ENCODE measurements around the gene TNNC2. TPM values are rescaled to one million over a fixed set of nuclear protein-coding genes. Genes with fewer than 3 reads are reported as not detected.
A peak's percentile ranks its signal among the peaks of the same experiment; 100 is the strongest.

The TNNC2 gene
- total and polyA plus RNA-seq, 9 of the 15 experiments (the other 6 are each of a cell fraction or from before 2014, with no cell fraction given): not detected

DNA sequence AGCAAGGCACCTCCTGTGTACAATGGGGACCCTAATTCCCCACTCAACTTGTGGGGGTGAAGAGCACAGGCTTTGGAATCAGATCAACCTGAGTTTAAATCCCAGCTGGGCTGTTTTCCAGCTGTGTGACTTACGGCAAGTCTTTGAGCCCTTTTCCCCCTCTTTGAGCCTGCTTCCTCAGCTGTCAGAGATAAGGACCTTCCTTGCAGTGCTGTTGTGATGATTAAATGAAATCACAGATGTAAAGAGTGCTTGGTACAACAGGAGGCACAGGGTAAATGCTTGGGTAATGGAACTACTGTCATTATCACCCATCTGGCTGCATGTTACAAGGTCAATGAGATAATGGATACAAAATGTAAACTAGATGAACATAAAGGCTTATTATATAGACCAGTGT is 9.7 kb upstream of the TNNC2 start (continued):
- TF ChIP-seq ZC3H11A (IDR thresholded peaks at IDR 0.05; ENCODE audit: low read depth, low read length) (no peak), SMARCA4 (IDR thresholded peaks at IDR 0.05) (0 out of 2 replicates have a peak, but pooled peaks have one; percentile 49), BRD4 (IDR thresholded peaks at IDR 0.05) (no peak), ZNF263 (CRISPR knock-in tag; IDR thresholded peaks at IDR 0.05; ENCODE audit: borderline replicate concordance) (no peak), ZC3H8 (IDR thresholded peaks at IDR 0.05) (no peak), ZBTB17 (CRISPR knock-in tag; IDR thresholded peaks at IDR 0.05) (no peak), ZNF184 (CRISPR knock-in tag; IDR thresholded peaks at IDR 0.05) (no peak), GABPA (tag; conservative IDR thresholded peaks at IDR 0.05; ENCODE audit: low read depth) (no peak), ZNF143 (CRISPR knock-in tag; IDR thresholded peaks at IDR 0.05) (no peak), NR2C1 (IDR thresholded peaks at IDR 0.05) (no peak), NR2C1 (tag; IDR thresholded peaks at IDR 0.05) (no peak), ZNF24 (IDR thresholded peaks at IDR 0.05) (no peak), ZNF431 (CRISPR knock-in tag; IDR thresholded peaks at IDR 0.05) (no peak), NR4A1 (CRISPR knock-in tag; IDR thresholded peaks at IDR 0.05) (no peak), NR4A1 (tag; IDR thresholded peaks at IDR 0.05) (no peak), SMAD4 (CRISPR knock-in tag; conservative IDR thresholded peaks at IDR 0.05) (0 out of 2 replicates have a peak, but pooled peaks have one; percentile 37), ARID2 (IDR thresholded peaks at IDR 0.05) (no peak), NFIC (IDR thresholded peaks at IDR 0.05) (peak; percentile 73), TCF3 (CRISPR knock-in tag; IDR thresholded peaks at IDR 0.05) (peak; percentile 76), ELF1 (tag; IDR thresholded peaks at IDR 0.05) (no peak)
- TF ChIP-seq, protein P1, sequence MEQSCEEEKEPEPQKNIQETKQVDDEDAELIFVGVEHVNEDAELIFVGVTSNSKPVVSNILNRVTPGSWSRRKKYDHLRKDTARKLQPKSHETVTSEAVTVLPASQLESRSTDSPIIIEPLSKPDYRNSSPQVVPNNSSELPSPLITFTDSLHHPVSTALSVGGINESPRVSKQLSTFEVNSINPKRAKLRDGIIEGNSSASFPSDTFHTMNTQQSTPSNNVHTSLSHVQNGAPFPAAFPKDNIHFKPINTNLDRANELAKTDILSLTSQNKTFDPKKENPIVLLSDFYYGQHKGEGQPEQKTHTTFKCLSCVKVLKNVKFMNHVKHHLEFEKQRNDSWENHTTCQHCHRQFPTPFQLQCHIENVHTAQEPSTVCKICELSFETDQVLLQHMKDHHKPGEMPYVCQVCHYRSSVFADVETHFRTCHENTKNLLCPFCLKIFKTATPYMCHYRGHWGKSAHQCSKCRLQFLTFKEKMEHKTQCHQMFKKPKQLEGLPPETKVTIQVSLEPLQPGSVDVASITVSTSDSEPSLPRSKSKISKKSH (CRISPR knock-in tag; IDR thresholded peaks at IDR 0.05): no peak
- TF ChIP-seq, protein P2, sequence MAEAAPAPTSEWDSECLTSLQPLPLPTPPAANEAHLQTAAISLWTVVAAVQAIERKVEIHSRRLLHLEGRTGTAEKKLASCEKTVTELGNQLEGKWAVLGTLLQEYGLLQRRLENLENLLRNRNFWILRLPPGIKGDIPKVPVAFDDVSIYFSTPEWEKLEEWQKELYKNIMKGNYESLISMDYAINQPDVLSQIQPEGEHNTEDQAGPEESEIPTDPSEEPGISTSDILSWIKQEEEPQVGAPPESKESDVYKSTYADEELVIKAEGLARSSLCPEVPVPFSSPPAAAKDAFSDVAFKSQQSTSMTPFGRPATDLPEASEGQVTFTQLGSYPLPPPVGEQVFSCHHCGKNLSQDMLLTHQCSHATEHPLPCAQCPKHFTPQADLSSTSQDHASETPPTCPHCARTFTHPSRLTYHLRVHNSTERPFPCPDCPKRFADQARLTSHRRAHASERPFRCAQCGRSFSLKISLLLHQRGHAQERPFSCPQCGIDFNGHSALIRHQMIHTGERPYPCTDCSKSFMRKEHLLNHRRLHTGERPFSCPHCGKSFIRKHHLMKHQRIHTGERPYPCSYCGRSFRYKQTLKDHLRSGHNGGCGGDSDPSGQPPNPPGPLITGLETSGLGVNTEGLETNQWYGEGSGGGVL (CRISPR knock-in tag; IDR thresholded peaks at IDR 0.05): no peak
- TF ChIP-seq, protein P3, sequence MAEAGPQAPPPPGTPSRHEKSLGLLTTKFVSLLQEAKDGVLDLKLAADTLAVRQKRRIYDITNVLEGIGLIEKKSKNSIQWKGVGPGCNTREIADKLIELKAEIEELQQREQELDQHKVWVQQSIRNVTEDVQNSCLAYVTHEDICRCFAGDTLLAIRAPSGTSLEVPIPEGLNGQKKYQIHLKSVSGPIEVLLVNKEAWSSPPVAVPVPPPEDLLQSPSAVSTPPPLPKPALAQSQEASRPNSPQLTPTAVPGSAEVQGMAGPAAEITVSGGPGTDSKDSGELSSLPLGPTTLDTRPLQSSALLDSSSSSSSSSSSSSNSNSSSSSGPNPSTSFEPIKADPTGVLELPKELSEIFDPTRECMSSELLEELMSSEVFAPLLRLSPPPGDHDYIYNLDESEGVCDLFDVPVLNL (CRISPR knock-in tag; IDR thresholded peaks at IDR 0.05; ENCODE audit: low read depth): no peak
- TF ChIP-seq, protein P4, sequence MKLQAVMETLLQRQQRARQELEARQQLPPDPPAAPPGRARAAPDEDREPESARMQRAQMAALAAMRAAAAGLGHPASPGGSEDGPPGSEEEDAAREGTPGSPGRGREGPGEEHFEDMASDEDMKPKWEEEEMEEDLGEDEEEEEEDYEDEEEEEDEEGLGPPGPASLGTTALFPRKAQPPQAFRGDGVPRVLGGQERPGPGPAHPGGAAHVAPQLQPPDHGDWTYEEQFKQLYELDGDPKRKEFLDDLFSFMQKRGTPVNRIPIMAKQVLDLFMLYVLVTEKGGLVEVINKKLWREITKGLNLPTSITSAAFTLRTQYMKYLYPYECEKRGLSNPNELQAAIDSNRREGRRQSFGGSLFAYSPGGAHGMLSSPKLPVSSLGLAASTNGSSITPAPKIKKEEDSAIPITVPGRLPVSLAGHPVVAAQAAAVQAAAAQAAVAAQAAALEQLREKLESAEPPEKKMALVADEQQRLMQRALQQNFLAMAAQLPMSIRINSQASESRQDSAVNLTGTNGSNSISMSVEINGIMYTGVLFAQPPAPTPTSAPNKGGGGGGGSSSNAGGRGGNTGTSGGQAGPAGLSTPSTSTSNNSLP (IDR thresholded peaks at IDR 0.05; ENCODE audit: borderline replicate concordance, low read depth, low read length): no peak
- TF ChIP-seq, protein P5, sequence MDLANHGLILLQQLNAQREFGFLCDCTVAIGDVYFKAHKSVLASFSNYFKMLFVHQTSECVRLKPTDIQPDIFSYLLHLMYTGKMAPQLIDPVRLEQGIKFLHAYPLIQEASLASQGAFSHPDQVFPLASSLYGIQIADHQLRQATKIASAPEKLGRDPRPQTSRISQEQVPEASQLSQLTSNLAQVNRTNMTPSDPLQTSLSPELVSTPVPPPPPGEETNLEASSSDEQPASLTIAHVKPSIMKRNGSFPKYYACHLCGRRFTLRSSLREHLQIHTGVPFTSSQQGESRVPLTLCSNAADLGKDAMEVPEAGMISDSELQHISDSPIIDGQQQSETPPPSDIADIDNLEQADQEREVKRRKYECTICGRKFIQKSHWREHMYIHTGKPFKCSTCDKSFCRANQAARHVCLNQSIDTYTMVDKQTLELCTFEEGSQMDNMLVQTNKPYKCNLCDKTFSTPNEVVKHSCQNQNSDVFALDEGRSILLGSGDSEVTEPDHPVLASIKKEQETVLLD (IDR thresholded peaks at IDR 0.05): no peak

All from K562 (cell line).